ENCODE measurements around the gene ZNF248. TPM values are rescaled to one million over a fixed set of nuclear protein-coding genes. Genes with fewer than 3 reads are reported as not detected.

Gene ZNF248
- total and polyA plus RNA-seq, 2 donors (not counting 1 experiment from before 2014, with no cell fraction given): 8.6 to 19.5 TPM

- no peak for ATAC-seq (ENCODE audit: low read depth)
- TF ChIP-seq EZH2 (IDR thresholded peaks at IDR 0.05; ENCODE audit: borderline replicate concordance, insufficient read depth, low read depth, low read length, poor library complexity, severe bottlenecking): no peak
- TF ChIP-seq CTCF (IDR thresholded peaks at IDR 0.05): no peak
- Mint-ChIP-seq H3K4me3 (no peak overlapping the region), H3K4me1 (no peaks in the 10 kb centered on the region), H3K27me3 (no peaks in the 10 kb centered on the region), H3K9me3 (ENCODE audit: insufficient read depth) (peaks cover 14% of the 10 kb centered on the region), H3K27ac (no peak overlapping the region)
- H3K4me3 ChIP-seq (ENCODE audit: control extremely low read depth in 1 of 5, extremely low read depth in 1 of 5, insufficient read depth in 1 of 5, low read depth in 2 of 5, low read length in 4 of 5): no peak overlapping the region
- no peaks in the 10 kb centered on the region for H3K79me2 ChIP-seq (ENCODE audit: control insufficient read depth, insufficient read depth, low read length)
- no peaks in the 10 kb centered on the region for H4K20me1 ChIP-seq (ENCODE audit: control insufficient read depth, insufficient read depth, low read length, poor library complexity, severe bottlenecking)
- ChIA-PET POLR2A (no interaction called here), CTCF (no interaction called here)
- DNase-seq: no peak
- no peaks in the 10 kb centered on the region for H3K27me3 ChIP-seq (replicated peaks in 1 of 4; ENCODE audit: control extremely low read depth in 1 of 4, control insufficient read depth in 3 of 4, insufficient read depth in 4 of 4, low read length in 3 of 4)
- no peaks in the 10 kb centered on the region for H3K4me1 ChIP-seq (ENCODE audit: control insufficient read depth in 2 of 2, insufficient read depth in 2 of 2, low read length in 2 of 2)
- H3K4me2 ChIP-seq (replicated peaks; ENCODE audit: low read depth, low read length, poor library complexity, severe bottlenecking): no peak overlapping the region
- H3K9me3 ChIP-seq (ENCODE audit: control extremely low read depth in 1 of 3, control insufficient read depth in 2 of 3, insufficient read depth in 1 of 3, low read length in 2 of 3): peaks cover 11 to 19% (median 12%) of the 10 kb centered on the region in 3 donors
- H2AFZ ChIP-seq (ENCODE audit: insufficient read depth, low read depth, low read length, poor library complexity, severe bottlenecking): no peak overlapping the region
- no peak overlapping the region for H3K27ac ChIP-seq (ENCODE audit: low read length in 2 of 2)
- peaks cover 22 to 27% of the 10 kb centered on the region in 2 experiments for H3K36me3 ChIP-seq (replicated peaks in 1 of 2; ENCODE audit: control extremely low read depth in 1 of 2, control insufficient read depth in 1 of 2, extremely low read depth in 1 of 2, insufficient read depth in 2 of 2, low read length in 1 of 2)
- 100% methylated on average over 1 of the region's 1 CpG for WGBS (ENCODE audit: insufficient coverage)
- intact Hi-C loops (cut with micrococcal nuclease): no loop called here
- no peak overlapping the region for H3K9ac ChIP-seq (ENCODE audit: low read length)
Measured at GRCh38 chr10:37826806-37827205, 30.6 kb downstream of the ZNF248 start.

- no peak overlapping the region for H3K4me3 Mint-ChIP-seq
- Histone ChIP-seq H3K27ac (ENCODE audit: low read length in 2 of 2) (no peak overlapping the region), H2AFZ (ENCODE audit: insufficient read depth, low read depth, low read length, poor library complexity, severe bottlenecking) (no peak overlapping the region), H3K4me3 (ENCODE audit: control extremely low read depth in 1 of 5, extremely low read depth in 1 of 5, insufficient read depth in 1 of 5, low read depth in 2 of 5, low read length in 4 of 5) (no peak overlapping the region), H3K9me3 (ENCODE audit: control extremely low read depth in 1 of 3, control insufficient read depth in 2 of 3, insufficient read depth in 1 of 3, low read length in 2 of 3) (peaks cover 0 to 34% (median 7%) of the 10 kb centered on the region in 3 donors), H3K36me3 (replicated peaks in 1 of 2; ENCODE audit: control extremely low read depth in 1 of 2, control insufficient read depth in 1 of 2, extremely low read depth in 1 of 2, insufficient read depth in 2 of 2, low read length in 1 of 2) (no peaks in the 10 kb centered on the region), H4K20me1 (ENCODE audit: control insufficient read depth, insufficient read depth, low read length, poor library complexity, severe bottlenecking) (no peaks in the 10 kb centered on the region), H3K4me1 (ENCODE audit: control insufficient read depth in 2 of 2, insufficient read depth in 2 of 2, low read length in 2 of 2) (no peaks in the 10 kb centered on the region), H3K9ac (ENCODE audit: low read length) (no peak overlapping the region), H3K79me2 (ENCODE audit: control insufficient read depth, insufficient read depth, low read length) (no peaks in the 10 kb centered on the region), H3K4me2 (replicated peaks; ENCODE audit: low read depth, low read length, poor library complexity, severe bottlenecking) (no peak overlapping the region), H3K27me3 (replicated peaks in 1 of 4; ENCODE audit: control extremely low read depth in 1 of 4, control insufficient read depth in 3 of 4, insufficient read depth in 4 of 4, low read length in 3 of 4) (no peaks in the 10 kb centered on the region)
- DNase-seq: no peak
- TF ChIP-seq CTCF (IDR thresholded peaks at IDR 0.05) (no peak), EZH2 (IDR thresholded peaks at IDR 0.05; ENCODE audit: borderline replicate concordance, insufficient read depth, low read depth, low read length, poor library complexity, severe bottlenecking) (no peak)
- POLR2A ChIA-PET: no interaction called here
- CTCF ChIA-PET: no interaction called here
- WGBS (ENCODE audit: insufficient coverage): 94% methylated on average over 2 of the region's 3 CpGs
- H3K4me1 Mint-ChIP-seq: no peaks in the 10 kb centered on the region
- H3K27ac Mint-ChIP-seq: no peak overlapping the region
- intact Hi-C loops (cut with micrococcal nuclease): no loop called here
- H3K27me3 Mint-ChIP-seq: no peaks in the 10 kb centered on the region
- no peak for ATAC-seq (ENCODE audit: low read depth)
- H3K9me3 Mint-ChIP-seq (ENCODE audit: insufficient read depth): no peaks in the 10 kb centered on the region
Measured at GRCh38 chr10:37821237-37821636, 36.2 kb downstream of the ZNF248 start.

Data from B cell (primary cell).